Mammary epithelial cell (primary cell): ENCODE data around the gene RTF1.

Experiments used
- CTCF ChIP-seq, 2 donors: IDR thresholded peaks in 1 of 2; conservative IDR thresholded peaks in 1 of 2; 2 replicates each; pipeline ENCODE4 v1.5.1; 2011 to 2012; ENCODE audit warnings: inconsistent platforms in 2 of 2, low read length in 2 of 2, mild to moderate bottlenecking in 2 of 2, control low read depth in 1 of 2, low read depth in 1 of 2; ENCODE audit not compliant: insufficient read depth in 1 of 2; ENCODE audit errors: extremely low read depth in 1 of 2
- EZH2 ChIP-seq: IDR thresholded peaks from 2 replicates; pipeline ENCODE4 v1.6.1; 2012; ENCODE audit warnings: low read length, inconsistent platforms, borderline replicate concordance

GRCh38 chr15:41495736-41496599, 79.1 kb downstream of the RTF1 start:
- TF ChIP-seq CTCF (conservative IDR thresholded peaks at IDR 0.05 in 1 of 2, IDR thresholded peaks at IDR 0.05 in 1 of 2; ENCODE audit: extremely low read depth in 1 of 2, insufficient read depth in 1 of 2, low read depth in 1 of 2, low read length in 2 of 2) = no peak
- no peak for TF ChIP-seq EZH2
